CD8-positive, alpha-beta memory T cell (primary cell): ENCODE measurements around the gene PITRM1. TPM values are rescaled to one million over a fixed set of nuclear protein-coding genes. Genes with fewer than 3 reads are reported as not detected.

Experiments used
- CTCF ChIA-PET: fragments of 350-600 bp; sonication (Branson Sonifier 250); formaldehyde crosslinking; loops from one replicate; lab custom pipeline; 2021; ENCODE audit warnings: antibody characterized with exemption; lab: Charles Lee
- POLR2A ChIA-PET: fragments of 350-600 bp; sonication (Branson Sonifier 250); formaldehyde crosslinking; loops from one replicate; lab custom pipeline; 2021; ENCODE audit warnings: antibody characterized with exemption; lab: Charles Lee
- DNase-seq, 5 donors: peaks; one replicate each; pipeline versions ENCODE4 v3.0.0 to v3.0.0-alpha.2; 2020 to 2022; ENCODE audit warnings: mixed read lengths in 1 of 5
- H3K27ac ChIP-seq: one replicate; pipeline ENCODE4 v1.7.0; 2013; ENCODE audit warnings: low read depth, mild to moderate bottlenecking, low read length, moderate library complexity
- H3K27me3 ChIP-seq: 2 replicates; pipeline ENCODE4 v1.7.0; 2013; ENCODE audit warnings: low read length, mild to moderate bottlenecking; ENCODE audit not compliant: insufficient read depth, poor library complexity, severe bottlenecking
- H3K36me3 ChIP-seq: 2 replicates; pipeline ENCODE4 v1.7.0; 2013; ENCODE audit warnings: mild to moderate bottlenecking, low read length, moderate library complexity; ENCODE audit not compliant: insufficient read depth
- H3K4me1 ChIP-seq: 2 replicates; pipeline ENCODE4 v1.7.0; 2013; ENCODE audit warnings: mild to moderate bottlenecking, low read length, moderate library complexity; ENCODE audit not compliant: insufficient read depth
- H3K4me3 ChIP-seq: 2 replicates; pipeline ENCODE4 v1.7.0; 2013; ENCODE audit warnings: mild to moderate bottlenecking, low read length
- H3K9me3 ChIP-seq: 2 replicates; pipeline ENCODE4 v1.7.0; 2013; ENCODE audit warnings: mild to moderate bottlenecking, low read length
- H3K27ac Mint-ChIP-seq, 8 donors: one replicate each; pipeline ENCODE4 v1.8.0; 2020 to 2021; ENCODE audit warnings: mixed read lengths in 8 of 8, mild to moderate bottlenecking in 6 of 8, inconsistent platforms in 3 of 8, moderate library complexity in 3 of 8
- H3K27me3 Mint-ChIP-seq, 2 donors: one replicate each; pipeline ENCODE4 v1.8.0; 2020 to 2021; ENCODE audit warnings: mixed read lengths in 2 of 2, mild to moderate bottlenecking in 1 of 2, moderate library complexity in 1 of 2
- H3K36me3 Mint-ChIP-seq, 3 donors: one replicate each; pipeline ENCODE4 v1.8.0; 2020 to 2021; ENCODE audit warnings: mixed read lengths in 3 of 3, inconsistent platforms in 1 of 3, mild to moderate bottlenecking in 1 of 3
- H3K4me1 Mint-ChIP-seq, 3 donors: one replicate each; pipeline ENCODE4 v1.8.0; 2020 to 2021; ENCODE audit warnings: mixed read lengths in 3 of 3, inconsistent platforms in 1 of 3, mild to moderate bottlenecking in 1 of 3
- H3K4me3 Mint-ChIP-seq, 7 donors: one replicate each; pipeline ENCODE4 v1.8.0; 2020 to 2021; ENCODE audit warnings: mixed read lengths in 7 of 7, mild to moderate bottlenecking in 6 of 7, moderate library complexity in 4 of 7, inconsistent platforms in 2 of 7
- H3K9me3 Mint-ChIP-seq, 5 donors: one replicate each; pipeline ENCODE4 v1.8.0; 2020 to 2022; ENCODE audit warnings: mixed read lengths in 5 of 5, mild to moderate bottlenecking in 3 of 5, moderate library complexity in 2 of 5, inconsistent platforms in 1 of 5
- polyA plus RNA-seq: library from polyadenylated mRNA; unstranded; fragments of 300-500 nt; fragmentation: Illumina TruSeq; gene quantifications from one replicate; pipeline ENCODE4 v1.2.3, GENCODE V29; 2021
- total RNA-seq, 2 experiments: library from RNA; stranded (reverse); gene quantifications; one replicate each; pipeline ENCODE4 v1.2.3, GENCODE V29; 2021

Gene PITRM1
- total and polyA plus RNA-seq, 3 experiments from 2014 or later: 49.1 to 132 (median 132) TPM

DNA sequence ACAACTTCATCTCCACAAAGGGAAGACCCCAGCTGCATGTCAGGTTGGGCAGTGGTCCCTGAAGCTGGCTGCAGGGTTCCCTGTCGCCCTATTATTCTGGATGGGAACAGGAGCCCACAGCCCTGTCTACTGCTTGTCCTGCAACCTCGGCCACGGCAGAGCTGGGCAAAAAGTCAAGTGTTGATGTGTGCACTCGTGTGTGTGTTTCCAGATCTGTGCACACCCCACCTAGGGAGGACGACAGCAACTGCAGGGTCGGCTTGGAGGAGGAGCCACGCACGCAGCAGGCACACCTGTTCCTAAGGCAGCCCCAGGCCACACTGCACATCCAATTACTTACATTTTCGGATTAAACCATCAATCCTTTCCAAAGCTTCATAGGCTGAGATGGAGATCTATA is 23.6 kb downstream of the PITRM1 start:
- no peak overlapping the region for H3K27ac Mint-ChIP-seq

DNA sequence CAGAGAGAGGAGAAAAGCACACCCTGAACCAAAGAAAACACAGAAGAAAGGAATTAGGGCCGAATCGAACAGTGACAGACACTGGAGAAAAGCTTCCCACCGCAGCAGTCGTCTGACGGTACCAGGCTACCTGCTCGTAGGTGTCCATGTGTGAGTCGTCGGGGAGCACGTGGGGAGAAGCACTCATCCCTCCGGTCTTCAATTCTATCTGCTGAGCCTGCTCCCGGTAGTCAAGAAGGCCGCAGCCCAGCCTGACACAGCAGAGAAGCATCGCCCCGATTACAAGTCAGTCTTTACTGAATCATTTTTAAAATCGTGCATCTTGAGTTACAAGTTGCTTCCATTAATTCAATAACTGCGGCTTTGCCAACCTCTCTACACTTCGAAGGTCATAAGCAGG is 24.5 kb downstream of the PITRM1 start:
- peaks cover 12 to 99% (median 32%) of the 10 kb centered on the region in 3 donors for H3K36me3 Mint-ChIP-seq
- ChIA-PET POLR2A (no interaction called here), CTCF (no interaction called here)

More for the DNA sequence above, 23.6 kb downstream of the PITRM1 start:
- ChIA-PET POLR2A (no interaction called here), CTCF (interaction anchor here (1.0 kb wide), 1 partner anchor 10 kb away, joined by 3 read pairs; no protein-coding TSS in a partner anchor)
- Mint-ChIP-seq H3K4me1 (peaks cover 0 to 2% (median 0%) of the 10 kb centered on the region in 3 donors), H3K9me3 (no peaks in the 10 kb centered on the region), H3K27me3 (no peaks in the 10 kb centered on the region), H3K36me3 (peaks cover 11 to 99% (median 33%) of the 10 kb centered on the region in 3 donors), H3K4me3 (no peak overlapping the region)
- H3K27ac ChIP-seq: no peak overlapping the region
- no peaks in the 10 kb centered on the region for H3K9me3 ChIP-seq
- H3K4me3 ChIP-seq: no peak overlapping the region
- H3K36me3 ChIP-seq: peaks cover 76% of the 10 kb centered on the region
- no peak for DNase-seq
- H3K4me1 ChIP-seq: no peaks in the 10 kb centered on the region
- no peaks in the 10 kb centered on the region for H3K27me3 ChIP-seq

DNA sequence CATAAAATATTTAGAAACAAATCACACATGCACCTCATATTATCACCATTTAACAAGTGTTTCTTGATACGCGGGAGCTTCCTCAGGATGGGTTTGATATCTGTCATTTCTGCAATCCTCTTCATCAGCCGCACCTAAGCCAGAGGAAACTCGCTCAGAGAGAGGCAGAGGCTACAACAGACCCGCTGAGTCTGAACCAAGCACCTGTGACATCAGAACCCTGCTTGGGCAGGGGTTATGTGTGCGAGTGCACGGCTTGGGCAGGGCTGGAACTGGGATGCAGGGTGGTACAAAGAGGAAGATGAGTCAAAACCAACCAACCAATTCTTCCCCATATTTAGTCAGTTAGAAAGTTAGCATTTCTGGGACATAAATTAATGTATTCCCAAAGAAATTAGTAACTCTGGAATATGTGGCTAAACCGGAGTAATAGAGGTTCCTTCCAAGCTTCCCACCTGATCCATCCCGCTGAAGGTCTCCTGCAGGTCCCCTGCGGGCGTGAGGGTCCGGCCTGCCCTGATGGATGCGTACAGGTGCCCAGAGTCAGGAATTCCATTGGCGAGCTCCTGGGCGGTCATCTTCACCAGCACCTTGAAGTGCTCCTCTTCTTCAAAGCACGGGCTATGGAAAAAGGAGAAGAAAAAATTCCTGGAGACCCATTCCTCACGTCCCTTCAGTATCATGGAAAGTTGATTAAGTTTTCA is 25.3 kb downstream of the PITRM1 start:
- no peaks in the 10 kb centered on the region for H3K4me1 ChIP-seq
- H3K4me1 Mint-ChIP-seq: no peaks in the 10 kb centered on the region
- CTCF ChIA-PET: no interaction called here
- DNase-seq: no peak
- H3K9me3 ChIP-seq: no peaks in the 10 kb centered on the region
- H3K27me3 Mint-ChIP-seq: no peaks in the 10 kb centered on the region
- H3K9me3 Mint-ChIP-seq: no peaks in the 10 kb centered on the region
- H3K4me3 Mint-ChIP-seq: no peak overlapping the region
- H3K36me3 Mint-ChIP-seq: peaks cover 12 to 99% (median 32%) of the 10 kb centered on the region in 3 donors
- H3K27me3 ChIP-seq: no peaks in the 10 kb centered on the region
- POLR2A ChIA-PET: no interaction called here
- peaks cover 81% of the 10 kb centered on the region for H3K36me3 ChIP-seq
- H3K27ac Mint-ChIP-seq: no peak overlapping the region
- no peak overlapping the region for H3K4me3 ChIP-seq
- H3K27ac ChIP-seq: no peak overlapping the region

More for the DNA sequence above, 24.5 kb downstream of the PITRM1 start:
- H3K36me3 ChIP-seq: peaks cover 78% of the 10 kb centered on the region
- no peaks in the 10 kb centered on the region for H3K27me3 Mint-ChIP-seq
- no peak for DNase-seq
- H3K27ac Mint-ChIP-seq: no peak overlapping the region
- no peaks in the 10 kb centered on the region for H3K27me3 ChIP-seq
- no peaks in the 10 kb centered on the region for H3K9me3 Mint-ChIP-seq
- H3K4me3 Mint-ChIP-seq: peak overlapping the region in 1 of 7 donors; percentile 24
- H3K27ac ChIP-seq: no peak overlapping the region
- no peaks in the 10 kb centered on the region for H3K4me1 ChIP-seq
- no peaks in the 10 kb centered on the region for H3K9me3 ChIP-seq
- H3K4me3 ChIP-seq: no peak overlapping the region
- H3K4me1 Mint-ChIP-seq: peaks cover 0 to 2% (median 0%) of the 10 kb centered on the region in 3 donors

DNA sequence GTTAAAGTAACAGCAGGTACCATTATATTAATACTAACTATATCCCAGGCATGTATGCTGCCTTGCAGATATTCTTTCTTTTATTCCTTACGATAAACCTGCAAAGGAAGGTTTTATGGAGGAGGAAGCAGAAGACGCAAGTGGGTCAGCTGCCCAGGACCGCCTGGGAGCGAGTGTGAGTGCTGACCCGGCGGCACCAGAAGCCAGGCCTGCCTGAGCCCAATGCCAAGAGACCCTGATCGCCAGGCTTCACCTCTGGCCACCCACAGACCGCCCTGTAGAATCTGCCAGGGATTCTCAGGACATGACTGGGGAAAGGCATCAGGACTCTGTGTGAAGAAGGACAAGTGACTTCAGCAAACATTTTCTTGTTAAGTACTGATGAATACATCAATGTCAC is 26.3 kb downstream of the PITRM1 start:
- no peaks in the 10 kb centered on the region for H3K4me1 ChIP-seq
- H3K9me3 ChIP-seq: no peaks in the 10 kb centered on the region
- Mint-ChIP-seq H3K36me3 (peaks cover 12 to 99% (median 32%) of the 10 kb centered on the region in 3 donors), H3K9me3 (no peaks in the 10 kb centered on the region), H3K27me3 (no peaks in the 10 kb centered on the region), H3K4me3 (no peak overlapping the region), H3K27ac (no peak overlapping the region), H3K4me1 (no peaks in the 10 kb centered on the region)
- ChIA-PET CTCF (no interaction called here), POLR2A (no interaction called here)
- H3K27ac ChIP-seq: no peak overlapping the region
- H3K27me3 ChIP-seq: no peaks in the 10 kb centered on the region
- H3K36me3 ChIP-seq: peaks cover 79% of the 10 kb centered on the region
- H3K4me3 ChIP-seq: no peak overlapping the region
- DNase-seq: no peak

DNA sequence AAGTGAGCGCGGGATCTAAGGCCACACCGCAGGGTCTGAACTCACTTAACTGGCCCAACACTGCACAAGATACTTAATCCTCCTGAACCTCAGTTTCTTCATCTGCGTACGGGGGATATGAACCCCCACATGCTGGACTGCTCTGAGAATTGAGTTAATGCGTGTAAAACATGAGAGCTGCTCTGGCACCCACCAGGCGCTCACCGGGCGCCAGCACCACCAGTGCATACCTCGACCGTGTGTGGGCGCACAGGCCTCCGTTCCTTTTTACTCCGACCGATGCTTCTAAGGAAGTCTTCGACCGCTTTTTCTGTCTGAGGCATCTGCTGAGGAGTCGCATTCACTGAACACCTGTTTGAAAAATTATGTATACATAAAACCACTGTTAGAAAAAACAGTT is 27.2 kb downstream of the PITRM1 start:
- Mint-ChIP-seq H3K4me3 (no peak overlapping the region), H3K27me3 (no peaks in the 10 kb centered on the region), H3K27ac (peak overlapping the region in 1 of 8 donors; percentile 26), H3K36me3 (peaks cover 12 to 99% (median 30%) of the 10 kb centered on the region in 3 donors), H3K4me1 (no peaks in the 10 kb centered on the region), H3K9me3 (no peaks in the 10 kb centered on the region)
- H3K27ac ChIP-seq: no peak overlapping the region
- ChIA-PET CTCF (no interaction called here), POLR2A (no interaction called here)
- no peak for DNase-seq
- H3K9me3 ChIP-seq: no peaks in the 10 kb centered on the region
- H3K4me1 ChIP-seq: no peaks in the 10 kb centered on the region
- no peak overlapping the region for H3K4me3 ChIP-seq
- peaks cover 79% of the 10 kb centered on the region for H3K36me3 ChIP-seq
- H3K27me3 ChIP-seq: no peaks in the 10 kb centered on the region

DNA sequence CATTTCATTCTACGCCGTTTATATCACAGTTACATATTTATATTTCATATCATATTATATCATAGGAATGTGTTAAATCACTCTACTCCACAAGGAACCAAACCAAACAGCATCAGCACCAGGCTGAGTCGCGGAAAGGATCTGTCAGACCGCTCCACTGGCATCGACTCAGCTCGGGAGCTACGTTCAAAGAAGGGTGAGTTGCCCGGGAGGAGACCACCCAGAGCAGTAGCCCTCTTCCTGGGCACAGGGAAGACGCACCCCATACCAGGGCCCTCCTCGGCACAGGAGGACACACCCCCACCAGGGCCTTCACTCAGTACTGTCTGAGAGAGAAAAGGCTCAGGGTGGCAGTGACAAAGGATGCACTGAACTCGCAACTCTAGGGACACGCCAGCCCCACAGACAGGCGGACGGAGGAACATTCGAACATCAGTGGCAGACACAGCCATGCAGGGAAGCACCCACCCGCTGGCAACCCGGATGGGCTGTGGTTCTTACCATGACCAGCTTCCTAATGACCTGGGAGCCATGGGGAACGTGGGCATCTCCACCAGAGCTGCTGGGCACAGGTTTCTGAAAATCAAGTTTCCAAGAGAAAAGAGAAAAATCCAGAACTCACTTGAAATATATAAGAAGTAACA is 28.7 kb downstream of the PITRM1 start:
- DNase-seq: no peak
- H3K27me3 Mint-ChIP-seq: no peaks in the 10 kb centered on the region
- Histone ChIP-seq H3K9me3 (no peaks in the 10 kb centered on the region), H3K4me1 (no peaks in the 10 kb centered on the region), H3K27me3 (no peaks in the 10 kb centered on the region), H3K36me3 (peaks cover 79% of the 10 kb centered on the region), H3K4me3 (no peak overlapping the region), H3K27ac (no peak overlapping the region)
- H3K27ac Mint-ChIP-seq: peak overlapping the region in 1 of 8 donors; percentile 73
- peaks cover 18 to 99% (median 33%) of the 10 kb centered on the region in 3 donors for H3K36me3 Mint-ChIP-seq
- H3K4me3 Mint-ChIP-seq: no peak overlapping the region
- ChIA-PET CTCF (interaction anchor here (1.2 kb wide), 1 partner anchor 28 kb away, joined by 3 read pairs; the partner anchor contains the start of gene PITRM1), POLR2A (interaction anchor here (0.6 kb wide), 1 partner anchor 56 kb away, joined by 7 read pairs; no protein-coding TSS in a partner anchor)
- H3K4me1 Mint-ChIP-seq: no peaks in the 10 kb centered on the region
- no peaks in the 10 kb centered on the region for H3K9me3 Mint-ChIP-seq

DNA sequence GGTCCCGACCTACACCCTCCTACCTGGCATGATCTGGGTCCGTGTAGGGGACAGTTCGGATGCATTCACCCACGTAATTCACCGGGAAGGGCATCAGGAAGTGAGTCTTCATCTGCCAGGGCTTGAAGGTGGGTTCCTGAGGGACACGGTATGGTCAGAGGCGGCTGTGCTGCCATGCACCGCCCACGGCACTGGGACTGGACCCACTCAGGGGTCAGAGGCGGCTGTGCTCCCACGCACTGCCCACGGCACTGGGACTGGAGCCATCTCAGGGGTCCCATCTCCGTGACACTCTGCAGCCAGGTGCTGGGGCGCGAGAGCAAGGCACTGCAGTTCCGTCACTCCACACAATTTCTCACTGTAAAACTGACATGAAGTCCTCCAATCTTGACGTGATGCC is 29.2 kb downstream of the PITRM1 start:
- POLR2A ChIA-PET: interaction anchor here (0.6 kb wide), 1 partner anchor 56 kb away, joined by 7 read pairs; no protein-coding TSS in a partner anchor
- H3K27ac Mint-ChIP-seq: peak overlapping the region in 3 of 8 donors; percentile 29 to 81 (median 74)
- no peaks in the 10 kb centered on the region for H3K4me1 Mint-ChIP-seq
- H3K36me3 Mint-ChIP-seq: peaks cover 23 to 99% (median 38%) of the 10 kb centered on the region in 3 donors
- CTCF ChIA-PET: no interaction called here
- Histone ChIP-seq H3K4me3 (no peak overlapping the region), H3K4me1 (no peaks in the 10 kb centered on the region), H3K27me3 (no peaks in the 10 kb centered on the region), H3K36me3 (peaks cover 79% of the 10 kb centered on the region), H3K27ac (no peak overlapping the region), H3K9me3 (no peaks in the 10 kb centered on the region)
- H3K27me3 Mint-ChIP-seq: no peaks in the 10 kb centered on the region
- H3K9me3 Mint-ChIP-seq: no peaks in the 10 kb centered on the region
- H3K4me3 Mint-ChIP-seq: no peak overlapping the region
- no peak for DNase-seq
